Dedifferentiated amniotic fluid mesenchymal stem cell (primary cell): ENCODE measurements around the gene ARGFX.
"Not testable (repeated sequence)": the region's sequence is repeated elsewhere in the genome, so short reads cannot be mapped to it uniquely, and the experiment has no call there.

Experiments
- DNase-seq: peaks from one replicate; pipeline ENCODE4 v3.0.0-alpha.2; 2016; ENCODE audit errors: extremely low spot score

The ARGFX gene

GRCh38 chr3:121599900-121600299 lies 32.2 kb downstream of the ARGFX start:
- DNase-seq: not testable (repeated sequence)

DNA sequence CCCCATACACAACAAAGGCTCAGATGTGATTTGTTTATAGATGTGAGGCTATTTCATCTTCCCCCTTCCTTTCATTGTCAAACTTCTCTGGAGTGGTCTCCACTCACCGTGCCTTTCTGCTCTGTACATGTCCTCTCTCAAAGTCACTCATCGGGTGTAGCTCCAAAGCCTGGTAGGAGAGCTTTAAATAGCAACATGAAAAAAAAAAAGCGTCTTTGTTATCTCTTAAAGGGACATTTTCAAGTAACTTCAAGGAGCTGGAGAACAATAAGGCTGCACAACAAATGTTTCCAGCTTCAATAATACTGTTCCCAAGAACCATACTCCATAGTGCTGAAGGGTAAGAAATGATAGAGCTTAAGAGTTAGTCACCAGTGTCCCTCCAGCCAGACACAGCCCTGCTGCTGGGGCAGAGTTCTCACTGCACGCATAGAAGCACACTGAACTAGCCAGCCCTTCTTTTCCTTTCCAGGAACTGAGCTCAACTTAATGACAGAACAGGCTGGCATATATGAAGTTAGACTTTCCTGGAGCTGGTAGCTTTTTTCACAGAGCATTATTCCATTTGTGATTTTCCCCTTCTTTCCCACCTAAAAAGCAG lies 33.6 kb downstream of the ARGFX start:
- DNase-seq: no peak

- no peak for DNase-seq
Measured at GRCh38 chr3:121604759-121605158, 37.0 kb downstream of the ARGFX start.

DNA sequence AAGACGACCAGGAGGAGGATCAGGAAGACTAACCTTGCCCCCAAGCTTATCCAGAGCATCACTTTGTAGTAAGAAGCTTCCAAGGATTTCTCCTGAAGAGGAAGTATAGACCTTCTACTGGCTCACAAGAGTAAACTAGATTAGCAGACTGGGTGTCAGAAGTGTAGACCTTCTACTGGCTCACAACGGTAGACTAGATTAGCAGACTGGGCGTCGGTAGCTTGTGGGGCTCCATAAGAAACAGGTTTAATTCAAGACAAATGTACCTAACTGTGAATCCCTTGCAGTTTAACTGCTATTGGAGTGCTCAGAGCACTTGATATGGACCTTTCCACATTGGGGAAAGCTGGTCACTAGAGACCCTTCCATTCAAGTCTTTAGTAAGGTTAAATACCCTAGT lies 38.4 kb downstream of the ARGFX start:
- DNase-seq: no peak
